Kidney epithelial cell (primary cell): ENCODE data around the gene AIG1. TPM values are rescaled to one million over a fixed set of nuclear protein-coding genes. Genes with fewer than 3 reads are reported as not detected.

Source experiments
- DNase-seq: peaks from one replicate; pipeline ENCODE4 v3.0.0-alpha.2; 2010; ENCODE audit warnings: low read depth
- H3K27me3 ChIP-seq: 2 replicates; pipeline ENCODE4 v1.6.0; 2011; ENCODE audit warnings: low read length; ENCODE audit not compliant: control insufficient read depth, insufficient read depth
- H3K36me3 ChIP-seq: 2 replicates; pipeline ENCODE4 v1.5.1; 2011; ENCODE audit warnings: low read length; ENCODE audit not compliant: control insufficient read depth, insufficient read depth
- H3K4me3 ChIP-seq: 2 replicates; pipeline ENCODE4 v1.5.1; 2011; ENCODE audit warnings: low read depth, mild to moderate bottlenecking, control low read depth, low read length
- CTCF ChIP-seq: IDR thresholded peaks from 2 replicates; pipeline ENCODE4 v1.5.1; 2011; ENCODE audit warnings: mild to moderate bottlenecking, moderate library complexity, low read length, control low read depth, inconsistent platforms; ENCODE audit not compliant: insufficient read depth, poor library complexity, severe bottlenecking
- total RNA-seq: library from RNA; depleted of rRNA; stranded (reverse); fragments of >200 nt; gene quantifications from 2 replicates; pipeline ENCODE4 v1.2.3, GENCODE V29; 2015

Gene AIG1
- total RNA-seq, 1 donor from 2014 or later: 62.5 TPM

- TF ChIP-seq CTCF: no peak
- DNase-seq: no peak
- no peaks in the 10 kb centered on the region for H3K27me3 ChIP-seq
- no peaks in the 10 kb centered on the region for H3K36me3 ChIP-seq
- no peak overlapping the region for H3K4me3 ChIP-seq
Observed at GRCh38 chr6:143140767-143141166, 80.1 kb downstream of the AIG1 start.

GRCh38 chr6:143141442-143141841 is 80.8 kb downstream of the AIG1 start:
- TF ChIP-seq CTCF: no peak
- H3K36me3 ChIP-seq: no peaks in the 10 kb centered on the region
- DNase-seq: no peak
- no peaks in the 10 kb centered on the region for H3K27me3 ChIP-seq
- H3K4me3 ChIP-seq: no peak overlapping the region

- no peak for DNase-seq
- Histone ChIP-seq H3K27me3 (no peaks in the 10 kb centered on the region), H3K4me3 (no peak overlapping the region), H3K36me3 (no peaks in the 10 kb centered on the region)
- no peak for TF ChIP-seq CTCF
Observed at GRCh38 chr6:143146186-143146851, 85.6 kb downstream of the AIG1 start.

GRCh38 chr6:143149771-143150170 is 89.1 kb downstream of the AIG1 start:
- no peaks in the 10 kb centered on the region for H3K27me3 ChIP-seq
- no peak for TF ChIP-seq CTCF
- no peaks in the 10 kb centered on the region for H3K36me3 ChIP-seq
- DNase-seq: no peak
- H3K4me3 ChIP-seq: no peak overlapping the region

GRCh38 chr6:143150281-143150680 is 89.6 kb downstream of the AIG1 start:
- DNase-seq: no peak
- Histone ChIP-seq H3K27me3 (no peaks in the 10 kb centered on the region), H3K4me3 (no peak overlapping the region), H3K36me3 (no peaks in the 10 kb centered on the region)
- no peak for TF ChIP-seq CTCF

GRCh38 chr6:143151381-143151780 is 90.7 kb downstream of the AIG1 start:
- TF ChIP-seq CTCF: no peak
- H3K36me3 ChIP-seq: peaks cover 1% of the 10 kb centered on the region
- H3K4me3 ChIP-seq: no peak overlapping the region
- no peak for DNase-seq
- H3K27me3 ChIP-seq: no peaks in the 10 kb centered on the region
